ENCODE results near the gene NAT14.

Gene NAT14

GRCh38 chr19:55471266-55471665, 13.7 kb upstream of the NAT14 start:
- 89 to 91% methylated on average over 13 of the region's 13 CpGs for WGBS, 2 experiments
- H3K27ac ChIP-seq (ENCODE audit: insufficient read depth, low read depth, low read length, poor library complexity, severe bottlenecking), result no peak overlapping the region
- H3K27me3 ChIP-seq (ENCODE audit: control insufficient read depth, insufficient read depth, low read length, poor library complexity, severe bottlenecking), result no peaks in the 10 kb centered on the region
- H3K4me1 ChIP-seq (ENCODE audit: control insufficient read depth, insufficient read depth, low read length), result peaks cover 19% of the 10 kb centered on the region
- H3K9me3 ChIP-seq (ENCODE audit: control insufficient read depth, low read length), result no peaks in the 10 kb centered on the region
- no peaks in the 10 kb centered on the region for H3K36me3 ChIP-seq (ENCODE audit: control insufficient read depth, insufficient read depth, low read length)
- H3K4me3 ChIP-seq (ENCODE audit: insufficient read depth, low read depth, low read length), result no peak overlapping the region

GRCh38 chr19:55472463-55472862, 12.5 kb upstream of the NAT14 start:
- H3K36me3 ChIP-seq (ENCODE audit: control insufficient read depth, insufficient read depth, low read length), result no peaks in the 10 kb centered on the region
- no peaks in the 10 kb centered on the region for H3K9me3 ChIP-seq (ENCODE audit: control insufficient read depth, low read length)
- 90 to 95% methylated on average over 8 of the region's 8 CpGs for WGBS, 2 experiments
- no peak overlapping the region for H3K4me3 ChIP-seq (ENCODE audit: insufficient read depth, low read depth, low read length)
- H3K27me3 ChIP-seq (ENCODE audit: control insufficient read depth, insufficient read depth, low read length, poor library complexity, severe bottlenecking), result no peaks in the 10 kb centered on the region
- H3K4me1 ChIP-seq (ENCODE audit: control insufficient read depth, insufficient read depth, low read length), result peaks cover 19% of the 10 kb centered on the region
- H3K27ac ChIP-seq (ENCODE audit: insufficient read depth, low read depth, low read length, poor library complexity, severe bottlenecking), result no peak overlapping the region

- no peaks in the 10 kb centered on the region for H3K36me3 ChIP-seq (ENCODE audit: control insufficient read depth, insufficient read depth, low read length)
- H3K4me1 ChIP-seq (ENCODE audit: control insufficient read depth, insufficient read depth, low read length), result peaks cover 19% of the 10 kb centered on the region
- H3K27ac ChIP-seq (ENCODE audit: insufficient read depth, low read depth, low read length, poor library complexity, severe bottlenecking), result peak overlapping the region; percentile 27
- no peak overlapping the region for H3K4me3 ChIP-seq (ENCODE audit: insufficient read depth, low read depth, low read length)
- no peaks in the 10 kb centered on the region for H3K9me3 ChIP-seq (ENCODE audit: control insufficient read depth, low read length)
- WGBS, 2 experiments, result 44 to 46% methylated on average over 16 of the region's 16 CpGs
- no peaks in the 10 kb centered on the region for H3K27me3 ChIP-seq (ENCODE audit: control insufficient read depth, insufficient read depth, low read length, poor library complexity, severe bottlenecking)
These were observed 11.6 kb upstream of the NAT14 start for GRCh38 chr19:55473225-55474012.

- H3K27ac ChIP-seq (ENCODE audit: insufficient read depth, low read depth, low read length, poor library complexity, severe bottlenecking), result no peak overlapping the region
- 90 to 92% methylated on average over 19 of the region's 19 CpGs for WGBS, 2 experiments
These were observed 10.4 kb upstream of the NAT14 start for GRCh38 chr19:55474269-55475265.

GRCh38 chr19:55476100-55476775, 8.8 kb upstream of the NAT14 start, which contains the start of gene ZNF628:
Gene ZNF628 (plus strand): TSS chr19:55476617. CDS start chr19:55479911, 3,294 bp downstream.
- peak within 1 kb of the TSS; percentile 69 for H3K4me3 ChIP-seq (ENCODE audit: insufficient read depth, low read depth, low read length)
- no peaks in the 10 kb centered on the region for H3K9me3 ChIP-seq (ENCODE audit: control insufficient read depth, low read length)
- peaks cover 19% of the 10 kb centered on the region for H3K4me1 ChIP-seq (ENCODE audit: control insufficient read depth, insufficient read depth, low read length)
- H3K27ac ChIP-seq (ENCODE audit: insufficient read depth, low read depth, low read length, poor library complexity, severe bottlenecking), result peak within 1 kb of the TSS; percentile 58
- 2% methylated on average over 54 of the region's 61 CpGs for WGBS, 2 experiments
- H3K36me3 ChIP-seq (ENCODE audit: control insufficient read depth, insufficient read depth, low read length), result no peaks in the 10 kb centered on the region
- no peaks in the 10 kb centered on the region for H3K27me3 ChIP-seq (ENCODE audit: control insufficient read depth, insufficient read depth, low read length, poor library complexity, severe bottlenecking)

More at GRCh38 chr19:55474269-55475265, 10.4 kb upstream of the NAT14 start:
- Histone ChIP-seq H3K4me1 (ENCODE audit: control insufficient read depth, insufficient read depth, low read length) (peaks cover 19% of the 10 kb centered on the region), H3K9me3 (ENCODE audit: control insufficient read depth, low read length) (no peaks in the 10 kb centered on the region), H3K36me3 (ENCODE audit: control insufficient read depth, insufficient read depth, low read length) (no peaks in the 10 kb centered on the region), H3K27me3 (ENCODE audit: control insufficient read depth, insufficient read depth, low read length, poor library complexity, severe bottlenecking) (no peaks in the 10 kb centered on the region), H3K4me3 (ENCODE audit: insufficient read depth, low read depth, low read length) (no peak overlapping the region)

- no peak overlapping the region for H3K27ac ChIP-seq (ENCODE audit: insufficient read depth, low read depth, low read length, poor library complexity, severe bottlenecking)
- H3K36me3 ChIP-seq (ENCODE audit: control insufficient read depth, insufficient read depth, low read length), result peaks cover 3% of the 10 kb centered on the region
- H3K27me3 ChIP-seq (ENCODE audit: control insufficient read depth, insufficient read depth, low read length, poor library complexity, severe bottlenecking), result no peaks in the 10 kb centered on the region
- 91 to 93% methylated on average over 13 of the region's 13 CpGs for WGBS, 2 experiments
- H3K9me3 ChIP-seq (ENCODE audit: control insufficient read depth, low read length), result no peaks in the 10 kb centered on the region
- H3K4me1 ChIP-seq (ENCODE audit: control insufficient read depth, insufficient read depth, low read length), result peaks cover 19% of the 10 kb centered on the region
- peak overlapping the region; percentile 69 for H3K4me3 ChIP-seq (ENCODE audit: insufficient read depth, low read depth, low read length)
These were observed 7.1 kb upstream of the NAT14 start for GRCh38 chr19:55477905-55478304.

- no peak overlapping the region for H3K27ac ChIP-seq (ENCODE audit: insufficient read depth, low read depth, low read length, poor library complexity, severe bottlenecking)
- H3K9me3 ChIP-seq (ENCODE audit: control insufficient read depth, low read length), result no peaks in the 10 kb centered on the region
- peaks cover 15% of the 10 kb centered on the region for H3K4me1 ChIP-seq (ENCODE audit: control insufficient read depth, insufficient read depth, low read length)
- 92 to 94% methylated on average over 12 of the region's 12 CpGs for WGBS, 2 experiments
- no peaks in the 10 kb centered on the region for H3K27me3 ChIP-seq (ENCODE audit: control insufficient read depth, insufficient read depth, low read length, poor library complexity, severe bottlenecking)
- H3K36me3 ChIP-seq (ENCODE audit: control insufficient read depth, insufficient read depth, low read length), result peaks cover 6% of the 10 kb centered on the region
- H3K4me3 ChIP-seq (ENCODE audit: insufficient read depth, low read depth, low read length), result no peak overlapping the region
These were observed 6.6 kb upstream of the NAT14 start for GRCh38 chr19:55478364-55478763.

- no peaks in the 10 kb centered on the region for H3K27me3 ChIP-seq (ENCODE audit: control insufficient read depth, insufficient read depth, low read length, poor library complexity, severe bottlenecking)
- H3K9me3 ChIP-seq (ENCODE audit: control insufficient read depth, low read length), result no peaks in the 10 kb centered on the region
- WGBS, 2 experiments, result 93 to 95% methylated on average over 17 of the region's 17 CpGs
- no peak overlapping the region for H3K27ac ChIP-seq (ENCODE audit: insufficient read depth, low read depth, low read length, poor library complexity, severe bottlenecking)
- H3K4me3 ChIP-seq (ENCODE audit: insufficient read depth, low read depth, low read length), result no peak overlapping the region
- peaks cover 11% of the 10 kb centered on the region for H3K4me1 ChIP-seq (ENCODE audit: control insufficient read depth, insufficient read depth, low read length)
- peaks cover 6% of the 10 kb centered on the region for H3K36me3 ChIP-seq (ENCODE audit: control insufficient read depth, insufficient read depth, low read length)
These were observed 5.9 kb upstream of the NAT14 start for GRCh38 chr19:55479045-55479444.

GRCh38 chr19:55479451-55480230, 5.3 kb upstream of the NAT14 start:
- Histone ChIP-seq H3K9me3 (ENCODE audit: control insufficient read depth, low read length) (no peaks in the 10 kb centered on the region), H3K4me3 (ENCODE audit: insufficient read depth, low read depth, low read length) (no peak overlapping the region), H3K4me1 (ENCODE audit: control insufficient read depth, insufficient read depth, low read length) (peaks cover 7% of the 10 kb centered on the region), H3K27me3 (ENCODE audit: control insufficient read depth, insufficient read depth, low read length, poor library complexity, severe bottlenecking) (no peaks in the 10 kb centered on the region), H3K27ac (ENCODE audit: insufficient read depth, low read depth, low read length, poor library complexity, severe bottlenecking) (no peak overlapping the region), H3K36me3 (ENCODE audit: control insufficient read depth, insufficient read depth, low read length) (peaks cover 6% of the 10 kb centered on the region)
- WGBS, 2 experiments, result 87 to 88% methylated on average over 15 of the region's 15 CpGs

Data from ectodermal cell (in vitro differentiated cells).